Right atrium auricular region (tissue), 2 donors: Measurements from ENCODE around the gene AP3M1. TPM values are rescaled to one million over a fixed set of nuclear protein-coding genes. Genes with fewer than 3 reads are reported as not detected.

Source experiments
- DNase-seq: peaks from one replicate; pipeline ENCODE4 v3.0.0-alpha.2; 2019; ENCODE audit warnings: low spot score
- H3K27ac ChIP-seq, 2 donors: fragments of 200-600 bp; sonication (generic); 1 replicate in 1 of 2; 2 replicates in 1 of 2; pipeline ENCODE4 v1.5.1; 2016 to 2019
- H3K27me3 ChIP-seq, 2 donors: fragments of 200-600 bp; sonication (generic); one replicate each; pipeline versions ENCODE4 v1.5.1 to v1.6.0; 2017 to 2019
- H3K36me3 ChIP-seq: fragments of 200-600 bp; sonication (generic); one replicate; pipeline ENCODE4 v1.5.1; 2016
- H3K4me1 ChIP-seq, 2 donors: fragments of 200-600 bp; sonication (generic); one replicate each; pipeline versions ENCODE4 v1.5.1 to v1.6.0; 2017 to 2019
- H3K4me3 ChIP-seq, 2 donors: fragments of 200-600 bp; sonication (generic); 1 replicate in 1 of 2; 2 replicates in 1 of 2; pipeline ENCODE4 v1.5.1; 2017 to 2019; ENCODE audit warnings: mild to moderate bottlenecking in 1 of 2, moderate library complexity in 1 of 2
- H3K9me3 ChIP-seq, 2 donors: fragments of 200-600 bp; sonication (generic); one replicate each; pipeline ENCODE4 v1.5.1; 2019
- CTCF ChIP-seq, 2 donors: fragments of 200-600 bp; sonication (generic); IDR thresholded peaks; one replicate each; pipeline ENCODE4 v1.5.1; 2019; ENCODE audit warnings: antibody characterized with exemption in 2 of 2
- total RNA-seq, 2 donors: library from RNA; depleted of rRNA; stranded (reverse); fragments of >200 nt; gene quantifications; one replicate each; pipeline ENCODE4 v1.1.0, GENCODE V29; 2016

Gene AP3M1
- total RNA-seq, 2 donors from 2014 or later, result 20.2 to 27.6 TPM

- DNase-seq, result no peak
- H3K36me3 ChIP-seq, result peaks cover 40% of the 10 kb centered on the region
- H3K27ac ChIP-seq, result no peak overlapping the region
- no peaks in the 10 kb centered on the region for H3K27me3 ChIP-seq
- peaks cover 0 to 36% of the 10 kb centered on the region in 2 donors for H3K4me1 ChIP-seq
- TF ChIP-seq CTCF (IDR thresholded peaks at IDR 0.05), result no peak
- H3K4me3 ChIP-seq, result no peak overlapping the region
- H3K9me3 ChIP-seq, result no peaks in the 10 kb centered on the region
These were observed 73.7 kb downstream of the AP3M1 start for GRCh38 chr10:74076961-74077360.

- peaks cover 0 to 40% of the 10 kb centered on the region in 2 donors for H3K4me1 ChIP-seq
- H3K27me3 ChIP-seq, result no peaks in the 10 kb centered on the region
- no peaks in the 10 kb centered on the region for H3K9me3 ChIP-seq
- no peak for DNase-seq
- no peak overlapping the region for H3K27ac ChIP-seq
- peaks cover 43% of the 10 kb centered on the region for H3K36me3 ChIP-seq
- no peak for TF ChIP-seq CTCF (IDR thresholded peaks at IDR 0.05)
- no peak overlapping the region for H3K4me3 ChIP-seq
These were observed 74.7 kb downstream of the AP3M1 start for GRCh38 chr10:74075906-74076305.

GRCh38 chr10:74072503-74072902, 78.1 kb downstream of the AP3M1 start:
- Histone ChIP-seq H3K27ac (no peak overlapping the region), H3K4me3 (no peak overlapping the region), H3K27me3 (no peaks in the 10 kb centered on the region), H3K9me3 (no peaks in the 10 kb centered on the region), H3K4me1 (peaks cover 0 to 48% of the 10 kb centered on the region in 2 donors), H3K36me3 (peaks cover 46% of the 10 kb centered on the region)
- TF ChIP-seq CTCF (IDR thresholded peaks at IDR 0.05), result no peak
- no peak for DNase-seq

GRCh38 chr10:74071157-74071556, 79.5 kb downstream of the AP3M1 start:
- peak overlapping the region in 1 of 2 donors; percentile 5 for H3K27ac ChIP-seq
- no peak overlapping the region for H3K4me3 ChIP-seq
- no peak for TF ChIP-seq CTCF (IDR thresholded peaks at IDR 0.05)
- no peaks in the 10 kb centered on the region for H3K27me3 ChIP-seq
- DNase-seq, result no peak
- H3K9me3 ChIP-seq, result no peaks in the 10 kb centered on the region
- H3K36me3 ChIP-seq, result peaks cover 54% of the 10 kb centered on the region
- H3K4me1 ChIP-seq, result peaks cover 0 to 48% of the 10 kb centered on the region in 2 donors

Other genes starting within 250 kb of the AP3M1 start
- 1 to 10 TPM; 3.9 to 4.6 TPM for gene PLAU, start 239.7 kb downstream of the AP3M1 start, total RNA-seq
- gene VCL, start 152.7 kb downstream of the AP3M1 start, total RNA-seq, result 100 to 1,000 TPM; 173 to 216 TPM
- gene ADK, start 393 bp upstream of the AP3M1 start, total RNA-seq, result 10 to 100 TPM; 23.7 to 31.6 TPM